Activated CD8-positive, alpha-beta T cell treated with anti-CD3 and anti-CD28 coated beads, Interleukin-2, amount 10 ng/mL, durations not matched to agents 7 days and 5 days (primary cell): ENCODE results near the gene TEPSIN. TPM values are rescaled to one million over a fixed set of nuclear protein-coding genes. Genes with fewer than 3 reads are reported as not detected.

Experiments used
- ATAC-seq: fragments of 150-1000 bp; cut with Tn5 transposase; one replicate; pipeline ENCODE4 v1.10.0; 2021; ENCODE audit warnings: moderate library complexity
- CTCF ChIA-PET: fragments of 350-600 bp; sonication (Branson Sonifier 250); formaldehyde crosslinking; loops from one replicate; lab custom pipeline; 2021; ENCODE audit warnings: antibody characterized with exemption; lab: Charles Lee
- POLR2A ChIA-PET: fragments of 350-600 bp; sonication (Branson Sonifier 250); formaldehyde crosslinking; loops from one replicate; lab custom pipeline; 2021; ENCODE audit warnings: antibody characterized with exemption; lab: Charles Lee
- DNase-seq: peaks from one replicate; pipeline ENCODE4 v3.0.0-alpha.2; 2020
- H3K27ac Mint-ChIP-seq: one replicate; pipeline ENCODE4 v1.8.0; 2021; ENCODE audit warnings: mild to moderate bottlenecking, mixed read lengths
- H3K27me3 Mint-ChIP-seq: one replicate; pipeline ENCODE4 v1.8.0; 2021; ENCODE audit warnings: low read depth, mixed read lengths
- H3K36me3 Mint-ChIP-seq: one replicate; pipeline ENCODE4 v1.8.0; 2021; ENCODE audit warnings: low read depth, mixed read lengths
- H3K4me1 Mint-ChIP-seq: one replicate; pipeline ENCODE4 v1.8.0; 2021; ENCODE audit warnings: low read depth, mixed read lengths
- H3K4me3 Mint-ChIP-seq: one replicate; pipeline ENCODE4 v1.8.0; 2021; ENCODE audit warnings: mild to moderate bottlenecking, mixed read lengths
- H3K9me3 Mint-ChIP-seq: one replicate; pipeline ENCODE4 v1.8.0; 2022; ENCODE audit warnings: mixed read lengths; ENCODE audit not compliant: insufficient read depth
- total RNA-seq, 2 experiments: library from RNA; stranded (reverse); gene quantifications; one replicate each; pipeline ENCODE4 v1.2.3, GENCODE V29; 2021

Gene TEPSIN
- total RNA-seq, 2 experiments from 2014 or later = 43.8 to 52.7 TPM

- CTCF ChIA-PET = no interaction called here
- Mint-ChIP-seq H3K27me3 (no peaks in the 10 kb centered on the region), H3K4me3 (no peak overlapping the region), H3K36me3 (no peaks in the 10 kb centered on the region), H3K9me3 (no peaks in the 10 kb centered on the region), H3K4me1 (no peaks in the 10 kb centered on the region), H3K27ac (no peak overlapping the region)
- ATAC-seq (no peak), DNase-seq (no peak)
- POLR2A ChIA-PET = interaction anchor here (0.6 kb wide), 1 partner anchor 24 kb away, joined by 3 read pairs; no protein-coding TSS in a partner anchor
Measured at GRCh38 chr17:81210466-81210865, 28.4 kb downstream of the TEPSIN start.

- ATAC-seq (no peak), DNase-seq (no peak)
- Mint-ChIP-seq H3K4me3 (no peak overlapping the region), H3K9me3 (no peaks in the 10 kb centered on the region), H3K4me1 (no peaks in the 10 kb centered on the region), H3K27ac (no peak overlapping the region), H3K36me3 (no peaks in the 10 kb centered on the region), H3K27me3 (no peaks in the 10 kb centered on the region)
- ChIA-PET CTCF (no interaction called here), POLR2A (no interaction called here)
Measured at GRCh38 chr17:81209141-81209540, 29.7 kb downstream of the TEPSIN start.

- DNase-seq = no peak
- no peaks in the 10 kb centered on the region for H3K9me3 Mint-ChIP-seq
- H3K4me3 Mint-ChIP-seq = no peak overlapping the region
- POLR2A ChIA-PET = no interaction called here
- ATAC-seq = no peak
- H3K36me3 Mint-ChIP-seq = no peaks in the 10 kb centered on the region
- CTCF ChIA-PET = no interaction called here
- no peaks in the 10 kb centered on the region for H3K27me3 Mint-ChIP-seq
- H3K27ac Mint-ChIP-seq = no peak overlapping the region
- no peaks in the 10 kb centered on the region for H3K4me1 Mint-ChIP-seq
Measured at GRCh38 chr17:81208651-81209050, 30.2 kb downstream of the TEPSIN start.

GRCh38 chr17:81207610-81208581 lies 31.0 kb downstream of the TEPSIN start:
- ChIA-PET CTCF (no interaction called here), POLR2A (interaction anchor here (0.8 to 1.7 kb wide), 2 partner anchors 12 to 31 kb away, joined by 4 to 5 read pairs; partner anchors contain the start of genes NDUFAF8 and TEPSIN)
- Mint-ChIP-seq H3K4me3 (no peak overlapping the region), H3K4me1 (no peaks in the 10 kb centered on the region), H3K9me3 (no peaks in the 10 kb centered on the region), H3K36me3 (no peaks in the 10 kb centered on the region), H3K27me3 (no peaks in the 10 kb centered on the region), H3K27ac (peak overlapping the region; percentile 70)
- ATAC-seq (peak; percentile 56), DNase-seq (no peak)

GRCh38 chr17:81206657-81207056 lies 32.2 kb downstream of the TEPSIN start:
- DNase-seq = no peak
- Mint-ChIP-seq H3K9me3 (no peaks in the 10 kb centered on the region), H3K4me3 (no peak overlapping the region), H3K27me3 (no peaks in the 10 kb centered on the region), H3K27ac (no peak overlapping the region), H3K4me1 (no peaks in the 10 kb centered on the region), H3K36me3 (no peaks in the 10 kb centered on the region)
- ATAC-seq = no peak
- ChIA-PET CTCF (no interaction called here), POLR2A (interaction anchor here (1.7 kb wide), 1 partner anchor 33 kb away, joined by 5 read pairs; the partner anchor contains the start of genes NDUFAF8 and TEPSIN)

GRCh38 chr17:81206166-81206565 lies 32.7 kb downstream of the TEPSIN start:
- Mint-ChIP-seq H3K9me3 (no peaks in the 10 kb centered on the region), H3K4me1 (no peaks in the 10 kb centered on the region), H3K27ac (no peak overlapping the region)

GRCh38 chr17:81204578-81204977 lies 34.3 kb downstream of the TEPSIN start:
- Mint-ChIP-seq H3K27me3 (no peaks in the 10 kb centered on the region), H3K9me3 (no peaks in the 10 kb centered on the region), H3K4me3 (no peak overlapping the region), H3K36me3 (no peaks in the 10 kb centered on the region), H3K4me1 (no peaks in the 10 kb centered on the region), H3K27ac (no peak overlapping the region)
- POLR2A ChIA-PET = no interaction called here
- ATAC-seq (no peak), DNase-seq (no peak)
- CTCF ChIA-PET = no interaction called here

More at GRCh38 chr17:81206166-81206565, 32.7 kb downstream of the TEPSIN start:
- DNase-seq (no peak), ATAC-seq (no peak)
- ChIA-PET POLR2A (no interaction called here), CTCF (no interaction called here)
- H3K36me3 Mint-ChIP-seq = no peaks in the 10 kb centered on the region
- H3K4me3 Mint-ChIP-seq = no peak overlapping the region
- no peaks in the 10 kb centered on the region for H3K27me3 Mint-ChIP-seq

- Mint-ChIP-seq H3K27ac (no peak overlapping the region), H3K27me3 (no peaks in the 10 kb centered on the region), H3K4me3 (no peak overlapping the region), H3K36me3 (no peaks in the 10 kb centered on the region), H3K4me1 (no peaks in the 10 kb centered on the region), H3K9me3 (no peaks in the 10 kb centered on the region)
- DNase-seq = no peak
- no peak for ATAC-seq
- POLR2A ChIA-PET = no interaction called here
- CTCF ChIA-PET = no interaction called here
Measured at GRCh38 chr17:81203136-81203535, 35.7 kb downstream of the TEPSIN start.

- Mint-ChIP-seq H3K4me3 (no peak overlapping the region), H3K27me3 (no peaks in the 10 kb centered on the region), H3K9me3 (no peaks in the 10 kb centered on the region), H3K4me1 (no peaks in the 10 kb centered on the region), H3K27ac (no peak overlapping the region), H3K36me3 (no peaks in the 10 kb centered on the region)
- ChIA-PET CTCF (no interaction called here), POLR2A (no interaction called here)
- DNase-seq (no peak), ATAC-seq (no peak)
Measured at GRCh38 chr17:81202318-81202717, 36.5 kb downstream of the TEPSIN start.

GRCh38 chr17:81200695-81201580 lies 37.9 kb downstream of the TEPSIN start:
- H3K4me1 Mint-ChIP-seq = no peaks in the 10 kb centered on the region
- no peaks in the 10 kb centered on the region for H3K9me3 Mint-ChIP-seq
- ChIA-PET CTCF (interaction anchor here (1.3 kb wide), 1 partner anchor 57 kb away, joined by 3 read pairs; no protein-coding TSS in a partner anchor), POLR2A (no interaction called here)
- no peaks in the 10 kb centered on the region for H3K27me3 Mint-ChIP-seq
- no peak overlapping the region for H3K4me3 Mint-ChIP-seq
- H3K36me3 Mint-ChIP-seq = no peaks in the 10 kb centered on the region
- DNase-seq (peak; percentile 58), ATAC-seq (peak; percentile 79)
- H3K27ac Mint-ChIP-seq = no peak overlapping the region

GRCh38 chr17:81200201-81200600 lies 38.7 kb downstream of the TEPSIN start:
- Mint-ChIP-seq H3K4me1 (no peaks in the 10 kb centered on the region), H3K9me3 (no peaks in the 10 kb centered on the region), H3K27ac (no peak overlapping the region), H3K36me3 (no peaks in the 10 kb centered on the region), H3K27me3 (no peaks in the 10 kb centered on the region), H3K4me3 (no peak overlapping the region)
- ATAC-seq = no peak
- no peak for DNase-seq
- POLR2A ChIA-PET = no interaction called here
- CTCF ChIA-PET = interaction anchor here (1.3 kb wide), 1 partner anchor 56 kb away, joined by 3 read pairs; no protein-coding TSS in a partner anchor
